Islet of Langerhans (tissue), 1 donor: ENCODE data around the gene JMJD8.

Source experiments
- FAIRE-seq: peaks from one replicate; lab custom pipeline; 2011; peaks lifted over from hg19 to GRCh38; lab: Jason Lieb, UNC

JMJD8 gene

GRCh38 chr16:675884-676564, 8.1 kb downstream of the JMJD8 start:
- FAIRE-seq = no peak

- FAIRE-seq = no peak
Measured at GRCh38 chr16:674968-675883, 8.9 kb downstream of the JMJD8 start, which contains the start of gene RHBDL1. Gene RHBDL1 (plus strand): TSS chr16:675671. CDS start chr16:675791, 120 bp downstream.

GRCh38 chr16:674214-674881, 9.8 kb downstream of the JMJD8 start:
- no peak for FAIRE-seq

GRCh38 chr16:673399-673991, 10.6 kb downstream of the JMJD8 start:
- FAIRE-seq = no peak

GRCh38 chr16:672851-673250, 11.3 kb downstream of the JMJD8 start:
- FAIRE-seq = no peak

- no peak for FAIRE-seq
Measured at GRCh38 chr16:672371-672770, 11.8 kb downstream of the JMJD8 start.

- no peak for FAIRE-seq
Measured at GRCh38 chr16:671353-672131, 12.6 kb downstream of the JMJD8 start.

GRCh38 chr16:670485-671352, 13.4 kb downstream of the JMJD8 start:
- no peak for FAIRE-seq

GRCh38 chr16:669666-670065, 14.5 kb downstream of the JMJD8 start:
- FAIRE-seq = no peak

GRCh38 chr16:668519-669171, 15.5 kb downstream of the JMJD8 start:
- no peak for FAIRE-seq

- no peak for FAIRE-seq
Measured at GRCh38 chr16:667780-668518, 16.2 kb downstream of the JMJD8 start, which contains the start of gene RHOT2. Gene RHOT2 (plus strand): TSS chr16:668132. CDS start chr16:668200, 68 bp downstream.

GRCh38 chr16:667113-667779, 16.9 kb downstream of the JMJD8 start:
- FAIRE-seq = no peak

GRCh38 chr16:666572-666971, 17.6 kb downstream of the JMJD8 start:
- no peak for FAIRE-seq

- no peak for FAIRE-seq
Measured at GRCh38 chr16:662597-662996, 21.5 kb downstream of the JMJD8 start.

GRCh38 chr16:662095-662494, 22.0 kb downstream of the JMJD8 start:
- no peak for FAIRE-seq

- FAIRE-seq = no peak
Measured at GRCh38 chr16:661184-661821, 22.8 kb downstream of the JMJD8 start.

GRCh38 chr16:660459-661183, 23.5 kb downstream of the JMJD8 start:
- no peak for FAIRE-seq

GRCh38 chr16:660132-660458, 24.0 kb downstream of the JMJD8 start:
- no peak for FAIRE-seq
